HG03066 (cell line): ENCODE data around the gene JUP.

Experiments
- ATAC-seq: cut with Tn5 transposase; IDR thresholded peaks from one replicate; pipeline ENCODE4 v1.9.1; 2021; ENCODE audit warnings: low read depth; ENCODE audit not compliant: unreplicated experiment

JUP gene

DNA sequence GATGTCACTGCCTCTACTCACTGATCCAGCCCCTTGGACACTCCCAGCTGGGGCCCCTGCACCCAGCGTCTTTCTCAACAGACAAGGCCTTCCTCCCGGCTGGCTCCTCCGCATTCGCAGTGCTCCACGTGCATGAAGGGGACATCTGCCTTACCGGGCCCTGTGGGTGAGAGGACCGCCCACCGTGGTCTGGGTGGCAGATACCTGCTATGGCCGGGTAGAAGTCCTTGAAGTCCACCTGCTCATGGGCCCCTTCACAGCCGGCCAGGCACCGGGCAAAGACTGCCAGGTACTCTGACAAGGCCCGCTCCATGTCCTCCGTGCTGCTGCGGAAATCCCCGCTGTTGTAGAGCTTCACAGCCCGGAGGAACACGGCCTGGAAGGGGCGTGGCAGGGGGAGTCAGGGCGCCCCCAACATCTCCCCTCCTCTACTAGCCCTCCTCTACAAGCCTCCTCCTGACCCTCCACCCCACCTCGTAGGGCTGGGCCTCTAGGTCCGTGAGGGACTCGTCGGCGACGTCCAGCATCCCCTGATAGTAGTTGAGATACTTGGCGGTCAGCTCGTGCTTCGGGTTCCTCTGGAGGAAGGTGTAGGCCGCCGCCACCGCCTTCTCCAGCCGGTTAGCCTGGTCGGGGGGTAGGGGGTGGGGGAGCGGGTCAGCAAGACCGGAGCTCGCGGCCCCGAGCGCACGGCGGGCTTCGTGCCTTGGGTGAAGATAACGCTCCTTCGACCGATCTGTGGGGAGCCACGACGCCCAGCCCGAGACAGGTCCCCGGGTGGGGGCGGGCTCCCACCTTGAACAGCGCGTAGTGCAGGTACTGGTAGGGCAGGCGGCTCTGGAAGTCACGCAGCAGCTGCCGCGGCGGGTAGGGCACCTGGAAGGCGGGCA is 24.4 kb upstream of the JUP start:
- no peak for ATAC-seq

DNA sequence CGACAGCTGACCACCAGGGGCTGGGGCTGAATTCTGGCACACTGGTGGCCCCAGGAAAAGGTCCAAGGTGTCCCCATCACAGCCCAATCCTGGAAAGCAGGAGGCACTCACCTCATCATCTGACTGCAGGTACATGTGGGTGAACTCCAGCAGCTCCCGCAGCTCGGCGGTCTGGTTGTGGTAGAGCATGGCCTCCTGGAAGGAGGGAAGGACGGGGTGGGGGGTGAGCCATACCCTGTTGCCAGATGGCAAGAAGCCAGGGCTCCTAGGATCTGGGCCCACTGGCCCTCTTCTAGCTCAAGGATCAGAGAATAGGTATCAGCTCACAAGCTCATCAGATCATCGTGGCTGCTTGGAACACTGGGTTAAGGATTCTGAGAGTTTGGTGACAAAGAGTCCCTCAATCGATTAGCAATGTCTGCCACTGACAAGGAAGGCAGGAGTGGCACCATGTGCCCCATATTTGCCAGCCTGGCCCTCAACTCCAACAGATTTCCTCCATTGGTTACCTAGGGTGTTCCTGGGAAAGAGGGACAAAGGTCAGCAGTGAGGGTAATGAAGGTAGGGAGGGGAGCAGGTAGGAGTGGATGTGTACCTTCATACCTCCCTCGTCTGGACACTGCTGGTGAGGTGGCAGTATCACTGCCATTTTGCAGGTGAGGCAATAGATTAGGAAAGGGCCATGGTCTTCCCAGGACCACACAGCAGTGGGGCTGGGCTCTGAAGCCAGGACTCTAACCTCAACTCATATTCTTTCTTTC is 20.4 kb upstream of the JUP start:
- ATAC-seq, result no peak

DNA sequence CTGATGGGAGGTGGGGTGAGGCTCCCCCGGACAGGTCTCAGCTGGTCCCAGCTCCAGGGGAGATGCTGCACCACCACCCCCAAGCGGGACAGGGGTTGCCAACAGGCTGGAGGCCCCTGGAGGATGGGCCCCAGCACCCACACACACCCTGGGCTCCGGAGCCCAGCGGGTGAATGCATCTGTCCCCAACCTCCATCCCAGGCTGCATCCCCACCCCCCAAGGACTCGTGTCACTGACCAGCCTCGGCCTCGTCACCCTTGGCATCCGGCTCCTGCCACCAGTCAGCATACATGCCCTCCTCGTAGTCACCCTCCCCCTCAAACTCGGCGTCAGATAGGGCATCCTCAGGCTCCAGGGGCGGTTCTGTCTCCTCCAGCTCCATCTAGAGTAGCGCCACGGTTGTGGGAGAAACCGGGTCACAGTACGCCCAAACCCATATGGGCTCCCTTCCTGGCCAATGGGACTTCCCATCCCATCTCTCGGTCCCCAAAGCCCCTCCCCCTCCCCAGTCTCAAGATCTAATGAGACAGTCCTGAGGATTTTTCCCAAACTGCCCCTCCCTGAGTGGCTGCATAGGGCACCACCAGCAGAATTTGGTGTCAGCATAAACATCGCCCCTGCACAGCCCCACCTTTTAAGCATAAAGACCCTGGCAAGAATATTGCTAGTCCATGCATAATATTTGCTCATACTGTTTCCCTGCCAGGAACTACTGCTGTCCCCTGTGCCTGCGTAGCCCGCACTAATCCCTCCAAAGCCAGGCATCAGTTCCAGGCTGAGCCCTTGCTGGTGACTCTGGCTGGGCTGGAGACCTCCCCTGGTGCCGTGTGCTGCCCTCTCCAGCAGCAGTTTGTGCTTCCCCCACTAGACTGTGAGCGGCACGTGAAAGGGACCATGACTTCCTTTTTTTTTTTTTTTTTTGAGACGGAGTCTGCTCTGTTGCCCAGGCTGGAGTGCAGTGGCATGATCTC is 16.8 kb upstream of the JUP start:
- no peak for ATAC-seq

DNA sequence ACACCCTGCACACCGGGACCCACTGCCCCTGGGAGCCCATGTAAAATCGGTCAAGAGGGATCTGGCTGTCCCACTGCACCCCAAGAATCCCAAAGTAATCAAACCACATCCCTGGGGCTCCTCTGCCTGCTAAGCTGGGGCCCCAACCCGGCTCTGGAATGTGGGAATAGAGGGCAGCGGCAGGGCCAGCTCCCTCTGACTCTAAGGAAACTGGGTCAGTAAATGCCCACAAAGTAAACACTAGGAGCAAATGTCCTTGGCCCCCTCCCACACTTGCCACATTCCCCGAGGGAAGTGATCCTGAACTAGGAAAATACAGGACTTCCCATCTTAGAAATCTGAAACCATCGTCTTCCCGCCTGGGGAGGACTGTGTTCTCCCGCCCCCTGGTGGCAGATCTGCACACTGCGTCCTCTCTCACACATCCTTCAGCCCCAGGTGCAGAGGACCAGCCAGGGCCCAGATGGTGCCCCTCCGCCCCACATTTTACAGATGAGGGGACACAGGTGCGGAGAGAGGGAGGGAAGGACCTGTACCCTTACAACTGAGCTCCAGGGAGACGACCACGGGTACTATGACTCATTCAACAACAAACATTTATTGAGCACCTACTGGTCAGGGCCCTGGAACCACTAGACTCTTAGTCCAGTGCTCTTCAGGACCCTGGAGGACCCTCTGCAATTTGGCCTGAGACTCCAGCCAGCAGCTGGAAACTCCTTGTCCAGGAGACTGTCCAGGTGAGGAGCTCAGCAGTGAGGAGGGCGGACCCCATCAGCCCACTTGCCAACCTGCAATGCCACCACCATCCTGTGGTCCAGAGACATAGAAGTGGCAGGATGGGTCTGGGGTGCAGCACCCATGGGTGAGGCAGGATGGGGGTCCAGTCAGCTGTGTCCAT is 15.1 kb upstream of the JUP start:
- ATAC-seq, result no peak

DNA sequence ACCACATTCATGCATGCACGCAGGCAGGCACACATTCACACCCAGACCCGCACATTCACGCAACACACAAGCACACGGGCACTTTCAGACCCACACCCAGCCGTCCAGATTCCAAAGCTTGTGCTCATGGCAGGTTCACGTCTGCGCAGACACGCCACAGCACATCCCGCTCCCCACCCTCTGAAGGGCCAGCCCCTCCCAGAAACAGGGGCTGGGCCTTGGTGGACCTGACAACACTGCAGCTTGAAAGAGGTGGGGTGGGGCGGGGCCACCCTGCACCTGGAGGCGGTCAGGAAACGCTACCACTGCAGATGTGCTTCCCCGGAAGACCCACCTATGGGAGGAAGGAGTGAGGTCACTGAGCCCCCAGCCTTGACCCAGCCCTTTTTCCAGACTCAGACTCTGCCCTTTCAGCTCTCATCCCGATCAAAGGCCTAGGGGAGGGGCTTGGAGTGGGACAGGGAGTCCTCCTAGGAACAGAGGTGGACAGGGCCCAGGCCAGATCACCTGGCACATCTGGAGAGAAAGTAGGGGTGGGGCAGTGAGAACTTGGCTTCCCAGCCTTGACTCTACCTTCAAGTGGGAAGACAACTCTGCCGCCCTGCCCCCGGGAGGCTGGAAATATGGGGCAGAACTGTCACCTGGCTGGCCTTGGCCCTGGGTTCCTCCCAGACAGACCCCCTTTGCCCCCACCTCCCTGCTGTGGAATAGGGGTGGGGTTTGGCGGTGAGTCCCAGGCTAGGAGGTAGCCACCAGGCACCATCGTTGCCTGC is 14.3 kb upstream of the JUP start:
- ATAC-seq, result no peak

DNA sequence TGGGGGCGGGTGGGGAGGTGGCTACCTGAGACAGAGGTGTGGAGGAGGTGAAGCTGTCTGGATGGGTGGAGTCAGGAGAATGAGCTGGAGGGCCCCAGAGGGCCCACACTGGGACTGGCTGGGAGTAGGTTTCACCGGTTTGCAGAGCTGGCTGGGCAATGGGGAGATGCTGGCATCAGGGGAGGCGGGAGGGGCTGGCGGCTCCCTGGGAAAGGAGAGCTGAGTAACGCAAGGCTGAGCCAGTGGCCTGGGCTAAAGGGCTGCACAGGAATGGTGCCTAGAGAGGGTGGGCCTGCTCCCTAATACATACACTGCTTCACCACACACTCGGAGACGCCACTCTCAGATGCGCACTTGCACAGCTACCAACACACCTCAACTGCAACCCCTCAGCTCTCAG is 12.9 kb upstream of the JUP start:
- ATAC-seq, result no peak

DNA sequence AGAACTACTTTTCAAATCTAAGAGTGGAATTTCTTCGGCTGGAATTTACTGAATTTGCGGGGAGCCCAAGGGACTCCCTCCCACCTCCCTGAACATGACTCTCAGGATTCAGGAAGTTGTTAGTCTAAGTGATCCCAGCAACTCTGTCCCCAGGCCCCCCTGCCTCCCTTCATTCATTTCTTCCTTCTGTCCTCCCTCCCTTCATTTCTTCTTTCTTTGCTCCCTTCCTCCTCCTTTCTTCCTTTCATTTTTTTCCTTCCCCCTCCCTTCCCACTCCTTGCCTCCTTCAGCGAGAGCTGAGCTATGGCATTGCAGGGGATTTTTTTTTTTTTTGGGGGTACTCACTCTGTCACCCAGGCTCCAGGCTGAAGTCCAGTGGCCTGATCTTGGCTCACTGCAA is 10.9 kb upstream of the JUP start:
- ATAC-seq, result no peak

DNA sequence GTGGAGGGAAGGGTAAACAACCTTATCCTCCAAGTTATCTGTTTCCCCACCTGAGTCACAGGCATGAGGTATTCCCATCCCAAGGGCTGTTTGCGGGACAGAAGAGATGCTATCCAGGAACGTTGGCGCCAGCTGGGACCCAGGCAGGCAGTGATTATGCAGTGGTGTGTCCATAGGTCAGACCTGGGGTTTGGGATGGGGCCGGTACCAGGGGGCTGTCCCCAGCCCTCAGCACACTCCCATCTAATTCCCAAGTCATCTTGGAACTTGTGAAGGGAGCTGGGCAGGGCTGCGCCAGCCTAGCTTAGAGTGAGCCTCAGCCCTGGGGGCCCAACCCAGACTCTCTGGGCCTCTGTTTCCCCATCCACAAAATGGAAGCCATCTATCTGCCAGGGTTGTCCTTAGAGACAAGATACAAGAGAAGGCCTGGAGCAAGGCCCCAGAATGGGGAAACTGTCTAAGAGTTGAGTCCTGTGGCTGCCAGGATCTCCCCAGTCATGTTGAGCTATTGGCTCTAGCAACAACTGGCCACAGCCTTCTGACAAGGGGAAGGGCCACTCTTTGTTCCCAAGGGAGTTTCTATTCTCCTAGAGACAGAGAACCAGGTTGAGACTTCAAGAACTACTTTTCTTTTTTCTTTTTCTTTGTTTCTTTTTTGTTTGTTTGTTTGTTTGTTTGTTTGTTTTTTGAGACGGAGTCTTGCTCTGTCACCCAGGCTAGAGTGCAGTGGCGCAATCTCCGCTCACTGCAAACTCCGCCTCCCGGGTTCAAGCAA is 9.8 kb upstream of the JUP start:
- no peak for ATAC-seq

DNA sequence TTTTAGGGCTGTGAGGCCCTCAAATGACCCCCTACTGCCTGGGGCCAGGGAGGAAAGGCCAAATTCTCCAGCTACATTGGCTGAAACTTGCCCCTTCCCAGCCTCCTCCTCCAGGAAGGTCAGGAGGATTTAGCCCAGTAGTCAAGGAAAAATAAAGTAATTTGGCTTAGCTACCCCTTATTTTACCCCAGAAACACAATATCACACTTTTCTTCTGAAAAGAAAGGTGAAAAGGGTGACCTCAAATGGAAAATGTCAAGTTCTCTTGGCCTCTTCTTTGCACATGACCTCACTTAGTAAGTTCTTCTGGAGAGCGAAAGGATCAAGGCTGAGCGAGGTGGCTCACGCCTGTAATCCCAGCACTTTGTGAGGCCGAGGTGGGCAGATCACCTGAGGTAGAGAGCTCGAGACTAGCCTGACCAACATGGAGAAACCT is 8.0 kb upstream of the JUP start:
- ATAC-seq, result no peak

DNA sequence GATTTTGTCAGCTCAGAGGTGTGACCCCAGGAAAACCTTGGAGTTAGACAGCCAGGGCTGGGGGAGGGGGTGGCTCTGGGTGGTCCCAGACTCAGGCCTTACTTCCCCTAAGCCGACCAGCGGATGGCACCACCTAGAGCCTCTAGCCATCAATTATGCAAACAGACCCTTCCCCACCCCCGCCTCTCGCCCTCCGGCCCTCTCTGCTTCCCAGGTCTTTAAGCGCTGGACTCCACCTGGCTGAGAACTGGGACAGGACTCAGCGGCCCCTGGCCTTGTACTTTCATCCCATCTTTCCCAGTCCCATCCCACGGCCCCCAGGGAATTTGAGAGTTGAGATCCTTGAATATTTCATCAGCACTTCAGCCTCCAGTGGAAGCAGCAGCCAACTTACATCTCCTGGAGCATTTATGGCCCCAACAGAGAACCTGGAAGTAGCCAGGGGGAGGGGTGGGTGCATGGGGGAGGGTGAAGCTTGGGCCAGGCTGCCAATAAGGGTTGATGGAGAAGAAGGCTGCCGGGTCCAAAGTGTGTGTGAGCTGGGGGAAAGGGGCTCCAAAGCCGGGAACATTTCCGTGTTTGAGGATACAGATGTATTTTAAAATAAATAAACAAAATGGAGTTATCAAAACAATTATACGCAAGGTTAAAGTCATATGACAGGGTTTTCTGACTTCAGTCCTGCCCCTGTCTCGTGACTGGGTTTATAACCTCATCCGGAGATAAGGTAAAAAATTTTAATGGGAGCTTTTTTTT is 7.5 kb upstream of the JUP start:
- no peak for ATAC-seq

DNA sequence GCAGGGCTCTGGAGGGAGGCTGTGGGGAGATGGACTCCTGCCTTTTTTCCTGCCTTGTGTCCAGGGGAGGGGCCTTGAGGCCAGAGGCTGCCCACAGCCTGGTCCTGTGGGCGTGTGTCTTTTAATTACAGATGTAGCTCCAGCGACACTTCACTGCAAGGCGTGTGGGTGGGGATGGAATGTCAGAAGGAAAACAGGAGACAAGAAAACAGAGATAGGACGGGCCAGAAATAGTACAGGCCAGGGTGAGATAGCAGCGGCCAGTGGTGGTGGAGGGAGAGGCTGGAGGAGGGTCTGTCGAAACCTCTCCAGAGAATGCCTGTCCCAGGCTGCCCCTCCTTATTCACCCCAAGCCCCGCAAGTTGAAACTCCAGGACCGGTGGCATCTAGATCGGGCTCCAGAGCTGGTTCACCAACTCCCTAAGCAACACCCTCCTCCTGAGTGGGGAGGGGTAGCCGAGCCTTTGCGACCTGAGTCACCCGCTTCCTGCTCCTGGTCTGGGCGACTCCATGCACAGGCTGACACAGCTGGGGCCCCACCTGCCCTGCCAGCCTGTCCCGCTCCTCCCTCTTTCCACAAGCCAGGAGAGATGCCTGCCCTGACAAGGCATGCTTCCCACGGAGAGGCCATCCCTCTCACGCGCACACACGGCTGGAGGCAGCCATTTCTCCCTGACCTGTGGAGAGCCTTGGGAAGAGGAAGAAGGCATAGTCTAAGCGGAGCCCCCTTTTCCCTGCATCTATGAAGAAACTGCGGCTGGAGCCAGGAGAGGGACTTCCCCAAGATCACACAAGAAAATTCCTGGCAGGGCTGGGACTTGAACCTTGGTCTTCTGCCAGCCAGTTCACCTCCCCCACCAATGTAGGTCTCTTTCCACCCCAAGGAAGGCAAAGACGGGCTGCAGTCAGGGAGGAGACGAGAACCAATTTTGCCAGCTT is 6.6 kb upstream of the JUP start:
- no peak for ATAC-seq

DNA sequence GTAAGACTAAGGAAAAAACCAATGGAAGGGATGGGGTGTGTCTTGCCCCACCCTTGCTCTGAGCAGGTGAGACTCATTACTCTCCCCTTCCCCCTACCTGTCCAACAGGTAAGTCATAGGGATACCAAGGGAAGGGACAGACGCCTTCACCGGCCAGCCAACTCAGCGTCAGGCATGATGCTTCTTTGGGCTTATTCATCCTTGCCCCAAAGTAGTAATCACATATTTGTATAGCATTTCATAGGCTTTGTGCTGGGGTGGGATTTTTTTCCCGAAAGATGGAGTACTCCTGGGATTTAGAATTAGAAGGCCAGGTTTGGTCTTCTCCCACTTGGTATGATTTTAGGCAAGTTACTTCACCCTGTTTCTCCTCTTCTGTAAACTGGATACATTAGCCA is 509 bp upstream of the JUP start:
- ATAC-seq, result no peak

DNA sequence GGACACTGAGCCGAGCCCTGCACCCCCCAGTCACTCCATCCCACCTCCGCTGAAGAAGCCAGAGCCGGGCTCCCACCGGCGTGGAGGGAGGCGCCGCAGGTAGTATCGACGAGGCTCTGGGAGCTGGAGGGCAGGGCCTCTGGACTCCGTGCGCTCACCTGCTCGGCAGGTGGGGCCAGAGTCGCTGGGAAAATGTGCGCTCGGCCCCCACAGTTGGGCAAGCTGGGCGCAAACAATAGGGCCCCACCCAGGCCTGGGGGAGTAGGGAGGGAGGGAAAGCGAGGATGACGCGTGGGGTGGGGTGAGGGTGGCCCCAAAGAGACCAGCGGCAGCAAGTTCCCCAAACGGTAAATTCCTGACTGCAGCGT is 668 bp downstream of the JUP start:
- no peak for ATAC-seq

DNA sequence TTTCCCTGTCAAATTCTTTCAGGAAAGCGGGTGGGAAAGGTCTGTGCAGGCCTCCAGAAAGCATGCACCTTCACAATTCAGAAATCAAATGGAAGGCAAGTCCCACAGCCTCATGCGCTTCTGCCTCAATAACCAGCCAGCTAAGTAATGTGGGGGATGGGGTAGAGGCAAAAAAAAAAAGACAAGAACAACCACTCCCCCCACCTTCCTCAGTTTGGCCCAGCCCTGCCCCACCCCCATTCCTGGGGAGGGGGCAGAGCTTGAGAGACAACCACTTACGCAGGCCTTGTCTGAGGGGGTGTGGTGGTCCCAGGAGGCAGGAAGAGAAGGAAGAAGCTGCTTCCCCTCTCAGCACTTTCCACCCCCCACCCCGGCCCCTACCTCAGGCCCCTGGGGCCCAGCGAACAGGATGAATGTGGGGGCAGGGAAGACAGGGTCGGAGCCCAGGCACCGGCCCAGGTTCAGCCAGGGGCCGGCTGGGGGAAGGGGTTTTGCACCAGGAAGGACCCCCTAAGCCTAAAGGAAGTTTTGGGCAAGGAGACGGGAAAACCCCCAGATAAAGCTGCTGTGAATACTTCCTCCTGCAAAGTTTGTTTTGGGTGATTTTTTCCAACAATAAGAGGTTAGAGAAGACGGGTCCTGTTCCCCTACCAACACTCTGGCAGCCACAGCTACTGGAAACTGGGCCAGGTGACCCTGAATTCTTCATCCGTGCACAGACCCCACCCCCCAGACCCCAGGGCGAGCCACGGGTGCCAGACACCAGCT is 1.2 kb downstream of the JUP start:
- ATAC-seq, result no peak

DNA sequence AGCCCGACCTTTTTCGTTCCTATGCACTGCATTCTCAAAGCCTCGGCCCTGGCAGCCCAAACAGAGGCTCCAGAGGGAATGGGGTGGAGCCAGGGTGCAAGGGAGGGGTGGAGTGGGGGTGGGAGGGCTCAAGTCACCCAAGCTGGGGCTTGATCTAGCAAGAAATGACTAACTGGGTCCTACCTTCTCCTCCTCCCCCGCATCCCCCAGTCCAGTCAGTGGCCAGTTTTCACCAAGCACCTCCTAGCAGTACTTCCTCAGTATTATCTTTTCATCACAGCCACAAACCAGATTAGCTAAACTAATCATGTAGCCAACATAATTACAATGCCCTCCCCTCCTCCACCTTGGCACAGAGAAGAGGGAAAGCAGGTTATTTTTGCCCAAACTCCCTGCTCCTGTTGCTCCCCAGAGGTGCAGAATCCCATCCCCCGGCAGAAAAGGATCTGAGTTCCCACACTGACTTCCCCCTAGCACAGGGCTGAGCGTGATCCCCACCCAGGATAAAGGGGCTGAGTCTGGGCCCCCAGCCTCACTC is 2.2 kb downstream of the JUP start:
- no peak for ATAC-seq

DNA sequence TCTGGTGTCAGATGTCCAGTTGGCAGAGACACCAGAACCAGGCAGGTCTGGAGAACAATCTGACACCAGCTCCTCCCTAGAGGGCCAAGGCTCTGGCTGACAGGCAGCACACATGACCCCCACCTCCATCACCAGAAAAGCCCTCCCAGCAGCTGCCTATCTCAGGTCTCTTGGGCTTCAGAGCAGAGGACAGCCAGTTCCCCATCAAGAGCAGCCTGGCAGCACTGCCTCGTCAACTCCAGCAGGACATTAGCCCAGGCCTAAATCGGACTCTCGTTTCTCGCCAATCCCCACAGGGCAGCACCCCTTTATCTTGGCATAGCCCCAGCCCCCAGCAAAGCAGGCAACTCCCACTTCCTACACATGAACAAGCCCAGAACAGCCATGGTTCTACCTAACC is 4.4 kb downstream of the JUP start:
- no peak for ATAC-seq
